Liver (tissue), 3 donors: ENCODE measurements around the gene ZNG1F.
"Not testable (repeated sequence)": the region's sequence is repeated elsewhere in the genome, so short reads cannot be mapped to it uniquely, and the experiment has no call there.

Experiments
- GABPA ChIP-seq, 2 donors: IDR thresholded peaks in 1 of 2; conservative IDR thresholded peaks in 1 of 2; 2 replicates each; pipeline ENCODE4 v1.6.1; 2016; ENCODE audit warnings: antibody characterized with exemption in 2 of 2, mild to moderate bottlenecking in 1 of 2, moderate library complexity in 1 of 2
- JUND ChIP-seq, 2 donors: IDR thresholded peaks; 2 replicates each; pipeline ENCODE4 v1.6.1; 2016; ENCODE audit warnings: antibody characterized with exemption in 2 of 2
- NR2F2 ChIP-seq: IDR thresholded peaks from 2 replicates; pipeline ENCODE4 v1.6.1; 2016; ENCODE audit warnings: antibody characterized with exemption
- SP1 ChIP-seq: IDR thresholded peaks from 2 replicates; pipeline ENCODE4 v1.6.1; 2018; ENCODE audit warnings: antibody characterized with exemption, mild to moderate bottlenecking
- TF ChIP-seq, protein P1 (sequence below): IDR thresholded peaks from 2 replicates; pipeline ENCODE4 v1.6.1; 2016; ENCODE audit warnings: antibody characterized with exemption
- TF ChIP-seq, protein P2 (sequence below): IDR thresholded peaks from 2 replicates; pipeline ENCODE4 v1.6.1; 2016; ENCODE audit warnings: antibody characterized with exemption
- TF ChIP-seq, protein P3 (sequence below): fragments of 150-350 bp; IDR thresholded peaks from 2 replicates; pipeline ENCODE4 v1.5.1; 2017; ENCODE audit warnings: improper control_type of control experiment, low read depth, low read length; ENCODE audit not compliant: missing input control
- TF ChIP-seq, protein P4 (sequence below): IDR thresholded peaks from 2 replicates; pipeline ENCODE4 v1.6.1; 2016; ENCODE audit warnings: antibody characterized with exemption, mild to moderate bottlenecking
- donor health status: healthy.
- donor health status: healthy.

DNA sequence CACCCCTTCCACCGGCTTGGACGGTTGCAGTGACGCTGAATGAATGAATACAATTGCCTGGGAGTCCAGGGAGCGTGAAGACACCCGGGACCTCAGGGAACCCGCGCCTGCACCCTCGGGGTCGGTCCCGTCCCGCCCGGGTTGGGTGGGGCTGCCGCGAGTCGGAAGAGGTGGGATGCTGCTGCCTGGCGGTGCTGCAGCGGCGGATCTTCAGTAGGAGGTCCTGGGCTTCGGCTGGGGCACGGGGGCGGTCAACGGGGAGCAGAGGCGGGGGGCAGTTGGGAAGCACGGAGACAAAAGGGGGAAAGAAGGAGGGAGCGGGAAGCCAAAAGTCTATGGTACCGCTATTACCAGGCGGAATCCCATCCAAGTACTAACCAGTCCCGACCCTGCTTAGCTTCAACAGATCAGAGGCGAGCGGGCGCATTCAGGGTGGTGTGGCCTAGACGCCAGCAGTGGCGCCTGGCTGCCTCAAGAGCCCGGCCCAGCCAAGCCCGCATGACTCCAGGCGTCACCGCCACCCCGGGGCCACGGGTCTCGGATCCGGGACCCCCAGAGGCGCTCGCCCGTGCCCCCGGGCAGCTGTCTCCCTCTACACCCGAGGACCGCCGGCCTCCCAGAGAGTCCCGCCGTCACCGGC is 48.1 kb upstream of the ZNG1F start:
- TF ChIP-seq, protein P1, sequence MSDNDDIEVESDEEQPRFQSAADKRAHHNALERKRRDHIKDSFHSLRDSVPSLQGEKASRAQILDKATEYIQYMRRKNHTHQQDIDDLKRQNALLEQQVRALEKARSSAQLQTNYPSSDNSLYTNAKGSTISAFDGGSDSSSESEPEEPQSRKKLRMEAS = not testable (repeated sequence)
- not testable (repeated sequence) for TF ChIP-seq GABPA (IDR thresholded peaks at IDR 0.05 in 1 of 2, conservative IDR thresholded peaks at IDR 0.05 in 1 of 2); NR2F2; SP1; JUND (IDR thresholded peaks at IDR 0.05)
- TF ChIP-seq, protein P2, sequence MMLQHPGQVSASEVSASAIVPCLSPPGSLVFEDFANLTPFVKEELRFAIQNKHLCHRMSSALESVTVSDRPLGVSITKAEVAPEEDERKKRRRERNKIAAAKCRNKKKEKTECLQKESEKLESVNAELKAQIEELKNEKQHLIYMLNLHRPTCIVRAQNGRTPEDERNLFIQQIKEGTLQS = not testable (repeated sequence)
- TF ChIP-seq, protein P3, sequence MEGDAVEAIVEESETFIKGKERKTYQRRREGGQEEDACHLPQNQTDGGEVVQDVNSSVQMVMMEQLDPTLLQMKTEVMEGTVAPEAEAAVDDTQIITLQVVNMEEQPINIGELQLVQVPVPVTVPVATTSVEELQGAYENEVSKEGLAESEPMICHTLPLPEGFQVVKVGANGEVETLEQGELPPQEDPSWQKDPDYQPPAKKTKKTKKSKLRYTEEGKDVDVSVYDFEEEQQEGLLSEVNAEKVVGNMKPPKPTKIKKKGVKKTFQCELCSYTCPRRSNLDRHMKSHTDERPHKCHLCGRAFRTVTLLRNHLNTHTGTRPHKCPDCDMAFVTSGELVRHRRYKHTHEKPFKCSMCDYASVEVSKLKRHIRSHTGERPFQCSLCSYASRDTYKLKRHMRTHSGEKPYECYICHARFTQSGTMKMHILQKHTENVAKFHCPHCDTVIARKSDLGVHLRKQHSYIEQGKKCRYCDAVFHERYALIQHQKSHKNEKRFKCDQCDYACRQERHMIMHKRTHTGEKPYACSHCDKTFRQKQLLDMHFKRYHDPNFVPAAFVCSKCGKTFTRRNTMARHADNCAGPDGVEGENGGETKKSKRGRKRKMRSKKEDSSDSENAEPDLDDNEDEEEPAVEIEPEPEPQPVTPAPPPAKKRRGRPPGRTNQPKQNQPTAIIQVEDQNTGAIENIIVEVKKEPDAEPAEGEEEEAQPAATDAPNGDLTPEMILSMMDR = not testable (repeated sequence)
- TF ChIP-seq, protein P4, sequence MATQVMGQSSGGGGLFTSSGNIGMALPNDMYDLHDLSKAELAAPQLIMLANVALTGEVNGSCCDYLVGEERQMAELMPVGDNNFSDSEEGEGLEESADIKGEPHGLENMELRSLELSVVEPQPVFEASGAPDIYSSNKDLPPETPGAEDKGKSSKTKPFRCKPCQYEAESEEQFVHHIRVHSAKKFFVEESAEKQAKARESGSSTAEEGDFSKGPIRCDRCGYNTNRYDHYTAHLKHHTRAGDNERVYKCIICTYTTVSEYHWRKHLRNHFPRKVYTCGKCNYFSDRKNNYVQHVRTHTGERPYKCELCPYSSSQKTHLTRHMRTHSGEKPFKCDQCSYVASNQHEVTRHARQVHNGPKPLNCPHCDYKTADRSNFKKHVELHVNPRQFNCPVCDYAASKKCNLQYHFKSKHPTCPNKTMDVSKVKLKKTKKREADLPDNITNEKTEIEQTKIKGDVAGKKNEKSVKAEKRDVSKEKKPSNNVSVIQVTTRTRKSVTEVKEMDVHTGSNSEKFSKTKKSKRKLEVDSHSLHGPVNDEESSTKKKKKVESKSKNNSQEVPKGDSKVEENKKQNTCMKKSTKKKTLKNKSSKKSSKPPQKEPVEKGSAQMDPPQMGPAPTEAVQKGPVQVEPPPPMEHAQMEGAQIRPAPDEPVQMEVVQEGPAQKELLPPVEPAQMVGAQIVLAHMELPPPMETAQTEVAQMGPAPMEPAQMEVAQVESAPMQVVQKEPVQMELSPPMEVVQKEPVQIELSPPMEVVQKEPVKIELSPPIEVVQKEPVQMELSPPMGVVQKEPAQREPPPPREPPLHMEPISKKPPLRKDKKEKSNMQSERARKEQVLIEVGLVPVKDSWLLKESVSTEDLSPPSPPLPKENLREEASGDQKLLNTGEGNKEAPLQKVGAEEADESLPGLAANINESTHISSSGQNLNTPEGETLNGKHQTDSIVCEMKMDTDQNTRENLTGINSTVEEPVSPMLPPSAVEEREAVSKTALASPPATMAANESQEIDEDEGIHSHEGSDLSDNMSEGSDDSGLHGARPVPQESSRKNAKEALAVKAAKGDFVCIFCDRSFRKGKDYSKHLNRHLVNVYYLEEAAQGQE = not testable (repeated sequence)
